Endothelial cell of coronary artery (primary cell): ENCODE results near the gene RSF1. TPM values are rescaled to one million over a fixed set of nuclear protein-coding genes. Genes with fewer than 3 reads are reported as not detected.

Experiments
- total RNA-seq: library from RNA; depleted of rRNA; stranded (reverse); fragments of >200 nt; gene quantifications from 2 replicates; pipeline ENCODE4 v1.2.3, GENCODE V29; 2014

Gene RSF1, protein sequence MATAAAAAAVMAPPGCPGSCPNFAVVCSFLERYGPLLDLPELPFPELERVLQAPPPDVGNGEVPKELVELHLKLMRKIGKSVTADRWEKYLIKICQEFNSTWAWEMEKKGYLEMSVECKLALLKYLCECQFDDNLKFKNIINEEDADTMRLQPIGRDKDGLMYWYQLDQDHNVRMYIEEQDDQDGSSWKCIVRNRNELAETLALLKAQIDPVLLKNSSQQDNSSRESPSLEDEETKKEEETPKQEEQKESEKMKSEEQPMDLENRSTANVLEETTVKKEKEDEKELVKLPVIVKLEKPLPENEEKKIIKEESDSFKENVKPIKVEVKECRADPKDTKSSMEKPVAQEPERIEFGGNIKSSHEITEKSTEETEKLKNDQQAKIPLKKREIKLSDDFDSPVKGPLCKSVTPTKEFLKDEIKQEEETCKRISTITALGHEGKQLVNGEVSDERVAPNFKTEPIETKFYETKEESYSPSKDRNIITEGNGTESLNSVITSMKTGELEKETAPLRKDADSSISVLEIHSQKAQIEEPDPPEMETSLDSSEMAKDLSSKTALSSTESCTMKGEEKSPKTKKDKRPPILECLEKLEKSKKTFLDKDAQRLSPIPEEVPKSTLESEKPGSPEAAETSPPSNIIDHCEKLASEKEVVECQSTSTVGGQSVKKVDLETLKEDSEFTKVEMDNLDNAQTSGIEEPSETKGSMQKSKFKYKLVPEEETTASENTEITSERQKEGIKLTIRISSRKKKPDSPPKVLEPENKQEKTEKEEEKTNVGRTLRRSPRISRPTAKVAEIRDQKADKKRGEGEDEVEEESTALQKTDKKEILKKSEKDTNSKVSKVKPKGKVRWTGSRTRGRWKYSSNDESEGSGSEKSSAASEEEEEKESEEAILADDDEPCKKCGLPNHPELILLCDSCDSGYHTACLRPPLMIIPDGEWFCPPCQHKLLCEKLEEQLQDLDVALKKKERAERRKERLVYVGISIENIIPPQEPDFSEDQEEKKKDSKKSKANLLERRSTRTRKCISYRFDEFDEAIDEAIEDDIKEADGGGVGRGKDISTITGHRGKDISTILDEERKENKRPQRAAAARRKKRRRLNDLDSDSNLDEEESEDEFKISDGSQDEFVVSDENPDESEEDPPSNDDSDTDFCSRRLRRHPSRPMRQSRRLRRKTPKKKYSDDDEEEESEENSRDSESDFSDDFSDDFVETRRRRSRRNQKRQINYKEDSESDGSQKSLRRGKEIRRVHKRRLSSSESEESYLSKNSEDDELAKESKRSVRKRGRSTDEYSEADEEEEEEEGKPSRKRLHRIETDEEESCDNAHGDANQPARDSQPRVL (N-terminal part only)
- 35.7 and 38.1 TPM in 2 replicates for total RNA-seq

GRCh38 chr11:77820565-77821348, at the start of gene RSF1, which contains the start of gene AAMDC:
Gene RSF1 (minus strand): TSS chr11:77820722. CDS start chr11:77820714, 8 bp downstream.
Gene AAMDC (plus strand): TSS chr11:77821144. CDS start chr11:77842497, 21,353 bp downstream.

GRCh38 chr11:77637345-77638165, 183.0 kb downstream of the RSF1 start, which contains the start of gene CLNS1A:
Gene CLNS1A (minus strand): TSS chr11:77637794. CDS start chr11:77637714, 80 bp downstream.

Other genes with a start within 250 kb of the RSF1 start
- 0.27 and 0.47 TPM in 2 replicates for gene AQP11, start 230.8 kb downstream of the RSF1 start, total RNA-seq
- gene CLNS1A, start 182.9 kb downstream of the RSF1 start, total RNA-seq = 133 and 184 TPM in 2 replicates
- 65.6 and 78.5 TPM in 2 replicates for gene AAMDC, start 422 bp upstream of the RSF1 start, total RNA-seq
- 29.5 and 31.0 TPM in 2 replicates for gene INTS4, start 173.9 kb upstream of the RSF1 start, total RNA-seq
- gene KCTD14, start 202.6 kb upstream of the RSF1 start, total RNA-seq = 0.36 and 0.66 TPM in 2 replicates
- gene THRSP, start 243.1 kb upstream of the RSF1 start, total RNA-seq = not detected in 2 replicates